Upper lobe of left lung (tissue), 4 donors: Measurements from ENCODE around the gene NME7.

ENCODE experiments used
- EP300 ChIP-seq, 4 donors: sonication (generic); formaldehyde crosslinking; IDR thresholded peaks; one replicate each; pipeline ENCODE4 v1.5.1; 2017; ENCODE audit warnings: antibody characterized with exemption in 4 of 4, control low read depth in 2 of 4
- POLR2AphosphoS5 ChIP-seq, 2 donors: sonication (generic); formaldehyde crosslinking; IDR thresholded peaks; one replicate each; pipeline ENCODE4 v1.5.1; 2017; ENCODE audit warnings: antibody characterized with exemption in 2 of 2
- TF ChIP-seq, protein P1 (sequence below), 6 experiments: fragments of 450-650 bp in 4 of 6; fragments of 200-600 bp in 2 of 6; sonication (generic) in 2 of 6; IDR thresholded peaks; one replicate each; pipeline ENCODE4 v1.5.1; 2016 to 2019; ENCODE audit warnings: antibody characterized with exemption in 6 of 6

DNA sequence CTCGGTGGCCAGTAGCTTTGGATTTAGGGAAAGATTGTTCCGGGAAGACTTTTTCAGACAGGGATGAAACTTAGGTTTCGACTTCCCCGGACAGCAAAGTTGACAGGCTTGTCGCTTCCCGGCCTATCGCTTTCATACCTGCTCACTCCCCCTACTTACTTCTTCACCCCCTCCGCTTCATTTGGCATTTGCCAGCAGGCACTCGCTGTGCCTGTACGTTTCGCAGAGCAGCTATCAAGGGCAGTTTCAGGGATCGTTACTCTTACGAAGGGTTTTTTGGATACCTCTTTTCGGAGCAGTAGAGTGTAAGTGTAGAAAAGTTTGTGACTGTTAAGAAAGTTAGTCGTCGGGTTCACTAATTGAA is 791 bp upstream of the NME7 start:
- TF ChIP-seq, protein P1, sequence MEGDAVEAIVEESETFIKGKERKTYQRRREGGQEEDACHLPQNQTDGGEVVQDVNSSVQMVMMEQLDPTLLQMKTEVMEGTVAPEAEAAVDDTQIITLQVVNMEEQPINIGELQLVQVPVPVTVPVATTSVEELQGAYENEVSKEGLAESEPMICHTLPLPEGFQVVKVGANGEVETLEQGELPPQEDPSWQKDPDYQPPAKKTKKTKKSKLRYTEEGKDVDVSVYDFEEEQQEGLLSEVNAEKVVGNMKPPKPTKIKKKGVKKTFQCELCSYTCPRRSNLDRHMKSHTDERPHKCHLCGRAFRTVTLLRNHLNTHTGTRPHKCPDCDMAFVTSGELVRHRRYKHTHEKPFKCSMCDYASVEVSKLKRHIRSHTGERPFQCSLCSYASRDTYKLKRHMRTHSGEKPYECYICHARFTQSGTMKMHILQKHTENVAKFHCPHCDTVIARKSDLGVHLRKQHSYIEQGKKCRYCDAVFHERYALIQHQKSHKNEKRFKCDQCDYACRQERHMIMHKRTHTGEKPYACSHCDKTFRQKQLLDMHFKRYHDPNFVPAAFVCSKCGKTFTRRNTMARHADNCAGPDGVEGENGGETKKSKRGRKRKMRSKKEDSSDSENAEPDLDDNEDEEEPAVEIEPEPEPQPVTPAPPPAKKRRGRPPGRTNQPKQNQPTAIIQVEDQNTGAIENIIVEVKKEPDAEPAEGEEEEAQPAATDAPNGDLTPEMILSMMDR (IDR thresholded peaks at IDR 0.05), result no peak
- TF ChIP-seq POLR2AphosphoS5 (IDR thresholded peaks at IDR 0.05) (no peak), EP300 (IDR thresholded peaks at IDR 0.05) (no peak)
